GM12892 (cell line): ENCODE data around the gene TRIM16. TPM values are rescaled to one million over a fixed set of nuclear protein-coding genes. Genes with fewer than 3 reads are reported as not detected.
"Not testable (repeated sequence)": the region's sequence is repeated elsewhere in the genome, so short reads cannot be mapped to it uniquely, and the experiment has no call there.

Experiments
- DNase-seq: peaks from one replicate; pipeline ENCODE4 v3.0.0; 2011; ENCODE audit not compliant: insufficient read length
- FAIRE-seq: peaks from 2 replicates; lab custom pipeline; 2011; peaks lifted over from hg19 to GRCh38; lab: Jason Lieb, UNC
- POLR2A ChIP-seq: IDR thresholded peaks from 2 replicates; pipeline ENCODE4 v1.6.1; 2011; ENCODE audit warnings: low read depth, low read length, control low read depth
- POLR2AphosphoS5 ChIP-seq: IDR thresholded peaks from 2 replicates; pipeline ENCODE4 v1.6.1; 2011; ENCODE audit warnings: low read depth, low read length, control low read depth
- TAF1 ChIP-seq: IDR thresholded peaks from 2 replicates; pipeline ENCODE4 v1.6.1; 2011; ENCODE audit warnings: low read depth, mild to moderate bottlenecking, control low read depth, low read length, borderline replicate concordance
- polyA plus RNA-seq: library from polyadenylated mRNA; unstranded; fragments of >200 nt; gene quantifications from one replicate; pipeline ENCODE4 v1.2.1, GENCODE V29; 2012; ENCODE audit warnings: missing spikeins, inconsistent platforms; ENCODE audit not compliant: missing spikeins

The TRIM16 gene
- polyA plus RNA-seq: 12.3 TPM

- FAIRE-seq: not testable (repeated sequence)
- peak; percentile 40 for DNase-seq
- TF ChIP-seq POLR2A: peak; percentile 55; the same call in 1 of the 2 replicates
Observed at GRCh38 chr17:15683824-15684478, at the start of gene TRIM16. Gene TRIM16, minus strand, starts transcription at chr17:15684311. Its CDS starts 32,702 bp downstream, at chr17:15651609.

GRCh38 chr17:15733174-15733789 is 49.2 kb upstream of the TRIM16 start:
- FAIRE-seq, DNase-seq: not testable (repeated sequence)

- DNase-seq, FAIRE-seq: not testable (repeated sequence)
Observed at GRCh38 chr17:15731900-15732299, 47.8 kb upstream of the TRIM16 start, which contains the start of gene TBC1D26. Gene TBC1D26, plus strand, starts transcription at chr17:15732283. Its CDS starts 3,066 bp downstream, at chr17:15735349.

DNA sequence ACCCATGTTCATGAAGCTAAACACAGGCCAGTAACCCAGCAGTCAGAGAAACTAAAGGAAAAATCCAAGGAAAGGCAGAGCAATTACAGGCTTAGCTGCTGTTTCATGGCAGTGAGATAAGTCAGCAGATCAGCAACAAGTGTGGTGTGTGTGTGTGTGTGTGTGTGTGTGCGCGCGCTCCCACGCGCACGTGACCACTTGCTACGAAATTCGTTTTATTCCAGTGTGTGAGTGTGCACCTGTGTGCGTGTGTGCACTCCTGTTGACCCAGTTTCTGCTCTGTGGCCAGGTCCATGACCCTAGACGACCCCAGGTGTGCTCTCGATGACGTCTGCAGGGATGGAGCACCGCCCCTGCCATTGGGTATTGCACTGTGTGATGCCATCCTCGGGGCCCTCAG is 46.4 kb upstream of the TRIM16 start:
- not testable (repeated sequence) for DNase-seq, FAIRE-seq

DNA sequence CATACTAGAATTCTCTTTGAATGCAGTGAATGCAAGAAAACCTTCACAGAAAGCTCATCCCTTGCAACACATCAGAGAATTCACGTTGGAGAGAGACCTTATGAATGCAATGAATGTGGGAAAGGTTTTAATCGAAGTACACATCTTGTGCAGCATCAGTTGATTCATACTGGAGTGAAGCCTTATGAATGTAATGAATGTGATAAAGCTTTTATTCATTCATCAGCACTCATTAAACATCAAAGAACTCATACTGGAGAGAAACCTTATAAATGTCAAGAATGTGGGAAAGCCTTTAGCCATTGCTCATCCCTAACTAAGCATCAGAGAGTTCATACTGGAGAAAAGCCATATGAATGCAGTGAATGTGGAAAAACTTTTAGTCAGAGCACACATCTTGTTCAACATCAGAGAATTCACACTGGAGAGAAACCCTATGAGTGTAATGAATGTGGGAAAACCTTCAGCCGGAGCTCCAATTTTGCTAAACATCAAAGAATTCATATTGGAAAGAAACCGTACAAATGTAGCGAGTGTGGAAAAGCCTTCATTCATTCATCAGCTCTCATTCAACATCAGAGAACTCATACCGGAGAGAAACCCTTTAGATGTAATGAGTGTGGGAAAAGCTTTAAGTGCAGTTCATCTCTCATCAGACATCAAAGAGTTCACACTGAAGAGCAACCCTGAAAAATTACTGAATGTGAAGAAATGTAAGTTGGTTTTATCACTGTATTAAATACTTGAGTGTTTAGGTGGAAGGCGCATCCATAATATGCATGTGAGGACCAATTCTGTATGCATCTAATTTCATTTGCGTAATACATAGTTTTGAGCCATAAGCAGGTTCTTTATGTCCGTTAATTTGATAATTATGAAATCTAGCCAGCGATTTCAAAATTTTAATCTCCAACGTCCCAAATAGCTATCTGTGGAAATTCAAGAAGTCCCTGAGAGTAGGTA is 32.8 kb upstream of the TRIM16 start:
- DNase-seq: not testable (repeated sequence)
- peak; percentile 9 for FAIRE-seq

DNA sequence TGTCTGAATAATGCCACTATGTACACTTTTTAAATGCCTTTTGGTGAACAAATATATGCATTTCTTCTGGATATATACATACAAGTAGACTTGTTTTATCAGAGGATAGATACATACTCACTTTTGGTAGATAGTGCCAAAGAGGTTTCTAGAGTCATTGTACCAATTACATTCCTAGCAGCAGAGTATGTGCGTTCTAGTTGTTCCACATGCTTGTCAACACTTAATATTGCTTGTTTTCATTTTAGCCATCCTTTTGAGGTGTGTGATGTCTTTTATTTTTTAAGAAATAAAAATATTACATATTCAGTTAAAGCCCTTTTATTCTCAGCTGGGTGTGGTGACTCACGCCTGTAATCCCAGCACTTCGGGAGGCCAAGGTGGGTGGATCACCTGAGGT is 24.8 kb upstream of the TRIM16 start:
- not testable (repeated sequence) for DNase-seq, FAIRE-seq

- DNase-seq, FAIRE-seq: not testable (repeated sequence)
Observed at GRCh38 chr17:15704813-15705212, 20.7 kb upstream of the TRIM16 start.

DNA sequence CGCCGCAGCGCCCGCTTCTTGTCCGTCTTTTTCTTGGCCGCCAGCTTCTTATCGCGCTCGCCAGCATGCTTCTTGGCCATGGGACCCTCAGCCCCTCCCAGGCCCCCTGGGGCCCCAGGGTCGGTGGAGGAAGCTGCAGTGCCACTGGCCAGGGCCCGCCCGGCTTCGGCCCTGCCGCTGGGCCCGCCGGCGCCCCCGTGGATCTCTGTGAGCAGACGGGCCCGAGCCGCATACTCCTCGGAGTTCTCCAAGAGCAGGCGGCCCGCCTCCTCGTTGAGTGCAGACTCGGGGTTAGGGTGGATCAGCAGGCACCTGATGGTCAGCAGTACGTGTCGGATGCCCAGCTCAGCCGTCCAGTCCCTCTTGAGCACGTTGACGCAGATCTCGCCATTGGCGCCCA is 20.1 kb upstream of the TRIM16 start:
- DNase-seq, FAIRE-seq: not testable (repeated sequence)

- not testable (repeated sequence) for FAIRE-seq, DNase-seq
Observed at GRCh38 chr17:15699937-15700336, 15.8 kb upstream of the TRIM16 start.

DNA sequence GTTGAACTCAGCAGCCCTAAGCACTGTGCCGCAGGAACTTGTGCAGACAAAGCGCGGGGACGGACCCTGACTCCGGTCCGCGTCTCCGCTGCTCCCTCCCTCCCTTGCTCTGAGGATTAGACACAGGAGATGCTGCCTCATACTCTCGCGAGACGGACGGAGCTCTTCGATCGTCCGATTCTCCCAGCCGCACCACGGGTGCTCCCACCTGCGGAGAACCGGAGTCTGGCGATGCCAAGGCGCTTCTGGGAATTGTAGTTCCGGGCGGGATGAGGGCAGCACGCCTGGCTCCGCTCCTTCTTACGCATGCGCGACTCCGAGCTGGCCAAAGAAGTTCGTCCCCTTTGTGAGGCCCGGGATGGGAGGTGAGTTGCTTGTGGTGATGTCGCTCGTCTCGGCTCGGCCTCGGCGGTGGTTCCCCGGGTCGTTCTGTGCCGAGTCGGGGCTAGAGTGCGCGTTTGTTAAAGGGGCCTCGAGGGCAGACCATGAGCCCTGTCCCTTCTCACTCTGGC is 15.4 kb upstream of the TRIM16 start, which contains the start of gene ZNF286A:
Gene ZNF286A, plus strand, starts transcription at position 340 of the 512 bp plus-strand sequence. CDS start 578 bp downstream, outside the sequence.
- DNase-seq: peak; percentile 71
- FAIRE-seq: peak; percentile 98
- TF ChIP-seq TAF1: 0 out of 2 replicates have a peak, but pooled peaks have one; percentile 22
- peak; percentile 57; the same call in 1 of the 2 replicates for TF ChIP-seq POLR2A
- peak; percentile 38; the same call in 1 of the 2 replicates for TF ChIP-seq POLR2AphosphoS5

GRCh38 chr17:15698967-15699366 is 14.9 kb upstream of the TRIM16 start:
- FAIRE-seq: peak; percentile 9

GRCh38 chr17:15687494-15687893 is 3.4 kb upstream of the TRIM16 start:
- not testable (repeated sequence) for FAIRE-seq

More at GRCh38 chr17:15698967-15699366, 14.9 kb upstream of the TRIM16 start:
- DNase-seq: not testable (repeated sequence)

GRCh38 chr17:15683135-15683534 is 976 bp downstream of the TRIM16 start:
- not testable (repeated sequence) for FAIRE-seq, DNase-seq

More at GRCh38 chr17:15687494-15687893, 3.4 kb upstream of the TRIM16 start:
- not testable (repeated sequence) for DNase-seq

- FAIRE-seq, DNase-seq: not testable (repeated sequence)
Observed at GRCh38 chr17:15675991-15676390, 8.1 kb downstream of the TRIM16 start.

DNA sequence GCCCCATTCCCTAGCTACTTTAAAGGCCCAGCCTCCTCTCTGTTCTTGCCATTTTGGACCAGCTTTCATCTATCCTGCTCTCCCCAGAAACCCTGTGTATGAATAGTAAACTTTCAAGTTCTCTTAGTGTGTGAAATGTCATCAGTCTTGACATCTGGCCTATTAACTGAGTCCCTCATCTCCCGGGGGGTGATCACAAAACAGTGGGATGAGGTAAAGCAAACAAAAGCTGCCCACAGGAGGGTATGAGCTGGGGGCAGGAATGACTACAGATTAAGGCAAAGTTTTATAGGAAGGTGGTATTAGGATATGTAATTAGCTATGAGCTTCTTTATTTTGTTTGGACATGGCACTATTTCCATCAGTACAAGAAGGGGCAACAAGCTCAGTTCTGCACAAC is 9.5 kb downstream of the TRIM16 start:
- not testable (repeated sequence) for FAIRE-seq, DNase-seq

- not testable (repeated sequence) for DNase-seq, FAIRE-seq
Observed at GRCh38 chr17:15669526-15669925, 14.6 kb downstream of the TRIM16 start.
